Fibroblast of lung (primary cell): ENCODE results near the gene HSP90AB1.

Experiments
- CTCF ChIP-seq, 2 donors: IDR thresholded peaks in 1 of 2; conservative IDR thresholded peaks in 1 of 2; 1 replicate in 1 of 2; 2 replicates in 1 of 2; pipeline ENCODE4 v1.5.1; 2011 to 2012; ENCODE audit warnings: low read length in 2 of 2, control low read depth in 1 of 2, inconsistent platforms in 1 of 2, low read depth in 1 of 2, mild to moderate bottlenecking in 1 of 2
- EZH2 ChIP-seq: IDR thresholded peaks from 2 replicates; pipeline ENCODE4 v1.5.1; 2012; ENCODE audit warnings: low read length, control low read depth, mild to moderate bottlenecking; ENCODE audit errors: missing control alignments

- no peak for TF ChIP-seq CTCF (conservative IDR thresholded peaks at IDR 0.05 in 1 of 2, IDR thresholded peaks at IDR 0.05 in 1 of 2; ENCODE audit: low read depth in 1 of 2, low read length in 2 of 2)
- no peak for TF ChIP-seq EZH2
Observed at GRCh38 chr6:44298055-44298803, 51.3 kb downstream of the HSP90AB1 start.
